GM20431 (cell line): ENCODE measurements around the gene MEX3D.

Experiments
- in situ Hi-C: fragments of 300-500 bp; cut with MseI, MboI; formaldehyde crosslinking; loops from one replicate; pipeline ENCODE4 v1.15.0; 2020; ENCODE audit warnings: low sequenced_read_pairs; ENCODE audit not compliant: unreplicated experiment

Gene MEX3D

GRCh38 chr19:1575323-1576241 lies 7.5 kb upstream of the MEX3D start:
- in situ Hi-C loops = no loop called here

GRCh38 chr19:1574354-1575136 lies 6.4 kb upstream of the MEX3D start:
- in situ Hi-C loops = no loop called here

- in situ Hi-C loops = no loop called here
Measured at GRCh38 chr19:1572795-1573194, 4.7 kb upstream of the MEX3D start.

GRCh38 chr19:1571358-1571757 lies 3.2 kb upstream of the MEX3D start:
- in situ Hi-C loops = no loop called here

- in situ Hi-C loops = no loop called here
Measured at GRCh38 chr19:1570836-1571235, 2.7 kb upstream of the MEX3D start.

- in situ Hi-C loops = no loop called here
Measured at GRCh38 chr19:1569997-1570396, 1.9 kb upstream of the MEX3D start.

GRCh38 chr19:1567848-1568227 lies 287 bp downstream of the MEX3D start:
- in situ Hi-C loops = no loop called here

- in situ Hi-C loops = no loop called here
Measured at GRCh38 chr19:1567116-1567847, 843 bp downstream of the MEX3D start.

GRCh38 chr19:1566392-1567115 lies 1.6 kb downstream of the MEX3D start:
- in situ Hi-C loops = no loop called here

- in situ Hi-C loops = no loop called here
Measured at GRCh38 chr19:1563251-1563650, 4.9 kb downstream of the MEX3D start.

- in situ Hi-C loops = no loop called here
Measured at GRCh38 chr19:1561236-1561842, 6.8 kb downstream of the MEX3D start.

- in situ Hi-C loops = no loop called here
Measured at GRCh38 chr19:1560286-1560882, 7.7 kb downstream of the MEX3D start.

- in situ Hi-C loops = no loop called here
Measured at GRCh38 chr19:1558552-1558951, 9.6 kb downstream of the MEX3D start.

GRCh38 chr19:1556390-1557070 lies 11.6 kb downstream of the MEX3D start:
- in situ Hi-C loops = no loop called here

GRCh38 chr19:1555487-1556389 lies 12.4 kb downstream of the MEX3D start:
- in situ Hi-C loops = no loop called here

- in situ Hi-C loops = no loop called here
Measured at GRCh38 chr19:1554968-1555367, 13.2 kb downstream of the MEX3D start.

- in situ Hi-C loops = no loop called here
Measured at GRCh38 chr19:1553415-1553814, 14.7 kb downstream of the MEX3D start.
